ENCODE results near the gene TBC1D22B.
A peak's percentile ranks its signal among the peaks of the same experiment; 100 is the strongest.

The TBC1D22B gene

DNA sequence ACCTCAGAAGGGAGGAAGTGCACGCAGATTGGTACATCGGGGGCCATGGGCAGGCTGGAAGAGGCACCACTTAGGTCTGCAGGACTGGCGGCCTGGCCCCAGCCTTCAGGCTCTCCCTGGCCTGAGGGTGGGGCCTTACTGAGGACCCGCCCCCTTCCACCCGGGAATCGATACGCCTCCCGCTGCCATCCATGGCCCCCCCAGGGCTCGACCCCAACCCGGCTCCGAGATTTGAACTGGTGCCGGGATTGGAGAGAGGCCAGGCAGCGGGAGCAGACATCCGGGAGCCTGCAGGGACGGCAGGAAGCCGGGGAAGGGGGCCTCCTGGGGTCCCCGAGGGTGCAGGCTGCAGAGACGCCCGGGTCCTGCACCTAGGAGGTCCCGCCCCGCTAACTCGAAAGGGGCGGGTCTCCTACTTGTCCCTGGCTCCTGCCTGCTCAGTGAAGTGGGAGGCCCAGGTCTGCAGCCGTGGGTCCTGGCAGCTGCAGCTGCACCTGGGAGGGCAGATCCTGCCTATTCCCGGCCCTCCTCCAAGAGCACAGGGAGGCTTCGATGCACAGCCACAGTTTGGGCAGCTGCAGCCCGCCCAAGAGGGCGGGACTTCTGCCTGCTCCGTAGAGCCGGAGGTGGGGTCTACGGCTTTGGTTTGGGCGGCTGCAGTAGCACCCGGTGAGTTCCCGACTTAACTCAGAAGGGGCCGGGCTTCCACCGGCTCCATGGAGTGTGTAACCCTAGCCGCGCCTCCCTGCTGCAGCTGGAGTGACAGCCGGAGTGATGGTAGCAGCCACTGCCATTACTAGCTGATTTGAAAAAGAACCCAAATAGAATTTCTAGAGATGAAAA, 35.2 kb upstream of the TBC1D22B start:
- DNase-seq (ENCODE audit: low spot score) (peak; percentile 92), ATAC-seq (ENCODE audit: low read depth) (peak; percentile 96)
- H3K9me3 ChIP-seq (ENCODE audit: severe bottlenecking) = no peaks in the 10 kb centered on the region
- H3K4me1 ChIP-seq (ENCODE audit: insufficient read depth, poor library complexity, severe bottlenecking) = no peaks in the 10 kb centered on the region
- H3K27ac ChIP-seq (ENCODE audit: poor library complexity, severe bottlenecking) = peak overlapping the region; percentile 6
- H3K36me3 ChIP-seq (ENCODE audit: low read depth) = no peaks in the 10 kb centered on the region
- H3K27me3 ChIP-seq (ENCODE audit: insufficient read depth, poor library complexity, severe bottlenecking) = no peaks in the 10 kb centered on the region
- H3K4me3 ChIP-seq (ENCODE audit: severe bottlenecking) = peak overlapping the region; percentile 36
- TF ChIP-seq CTCF (IDR thresholded peaks at IDR 0.05; ENCODE audit: poor library complexity, severe bottlenecking) = no peak

GRCh38 chr6:37222992-37223391, 34.6 kb upstream of the TBC1D22B start:
- Histone ChIP-seq H3K4me1 (ENCODE audit: insufficient read depth, poor library complexity, severe bottlenecking) (no peaks in the 10 kb centered on the region), H3K27ac (ENCODE audit: poor library complexity, severe bottlenecking) (peak overlapping the region; percentile 6), H3K4me3 (ENCODE audit: severe bottlenecking) (peak overlapping the region; percentile 36), H3K36me3 (ENCODE audit: low read depth) (no peaks in the 10 kb centered on the region), H3K27me3 (ENCODE audit: insufficient read depth, poor library complexity, severe bottlenecking) (no peaks in the 10 kb centered on the region), H3K9me3 (ENCODE audit: severe bottlenecking) (no peaks in the 10 kb centered on the region)
- ATAC-seq (ENCODE audit: low read depth) (no peak), DNase-seq (ENCODE audit: low spot score) (no peak)
- TF ChIP-seq CTCF (IDR thresholded peaks at IDR 0.05; ENCODE audit: poor library complexity, severe bottlenecking) = no peak

DNA sequence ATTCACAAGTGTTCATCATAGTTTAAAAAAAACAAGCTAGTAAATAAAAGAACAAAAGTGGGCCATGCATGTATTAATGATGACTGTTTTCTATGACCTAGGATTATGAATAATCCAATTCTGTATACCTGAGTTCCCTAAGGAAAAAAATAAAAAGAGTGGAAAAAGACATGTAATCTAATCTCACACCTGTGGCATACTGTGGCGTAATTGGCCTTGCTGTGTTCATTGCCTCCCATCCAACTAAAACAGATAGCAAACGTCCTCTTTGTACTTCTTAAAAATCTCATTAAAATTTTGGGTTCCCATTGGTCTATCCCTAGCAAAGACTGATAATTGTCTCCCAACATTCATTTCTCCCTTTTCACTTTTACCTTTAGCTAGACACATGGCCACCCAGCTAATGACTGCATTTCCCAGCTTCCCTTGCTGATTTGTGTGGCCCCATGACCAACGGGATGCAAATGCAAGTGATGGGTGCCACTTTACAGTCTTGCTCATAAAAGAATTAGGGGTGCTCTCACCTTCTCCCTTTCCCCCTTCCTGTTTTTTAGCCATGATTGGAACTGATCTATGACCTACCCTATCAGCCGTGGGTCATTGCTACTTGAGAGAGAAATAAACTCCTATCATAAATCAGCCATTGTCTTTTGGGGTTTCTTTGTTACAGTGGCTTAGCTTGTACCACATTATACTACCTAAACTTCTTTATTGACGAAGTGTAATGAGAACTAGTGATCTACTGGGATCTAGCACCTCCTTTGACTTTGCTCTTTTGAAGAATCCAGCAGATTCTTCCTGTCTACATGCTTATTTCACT, 32.0 kb upstream of the TBC1D22B start:
- no peaks in the 10 kb centered on the region for H3K9me3 ChIP-seq (ENCODE audit: severe bottlenecking)
- H3K4me3 ChIP-seq (ENCODE audit: severe bottlenecking) = no peak overlapping the region
- no peaks in the 10 kb centered on the region for H3K27me3 ChIP-seq (ENCODE audit: insufficient read depth, poor library complexity, severe bottlenecking)
- no peaks in the 10 kb centered on the region for H3K36me3 ChIP-seq (ENCODE audit: low read depth)
- ATAC-seq (ENCODE audit: low read depth) (no peak), DNase-seq (ENCODE audit: low spot score) (no peak)
- TF ChIP-seq CTCF (IDR thresholded peaks at IDR 0.05; ENCODE audit: poor library complexity, severe bottlenecking) = no peak
- H3K4me1 ChIP-seq (ENCODE audit: insufficient read depth, poor library complexity, severe bottlenecking) = no peaks in the 10 kb centered on the region
- no peak overlapping the region for H3K27ac ChIP-seq (ENCODE audit: poor library complexity, severe bottlenecking)

GRCh38 chr6:37230104-37230503, 27.5 kb upstream of the TBC1D22B start:
- no peaks in the 10 kb centered on the region for H3K36me3 ChIP-seq (ENCODE audit: low read depth)
- no peaks in the 10 kb centered on the region for H3K4me1 ChIP-seq (ENCODE audit: insufficient read depth, poor library complexity, severe bottlenecking)
- no peak overlapping the region for H3K27ac ChIP-seq (ENCODE audit: poor library complexity, severe bottlenecking)
- no peak for DNase-seq (ENCODE audit: low spot score)
- no peak for TF ChIP-seq CTCF (IDR thresholded peaks at IDR 0.05; ENCODE audit: poor library complexity, severe bottlenecking)
- H3K4me3 ChIP-seq (ENCODE audit: severe bottlenecking) = no peak overlapping the region
- no peak for ATAC-seq (ENCODE audit: low read depth)
- no peaks in the 10 kb centered on the region for H3K9me3 ChIP-seq (ENCODE audit: severe bottlenecking)
- H3K27me3 ChIP-seq (ENCODE audit: insufficient read depth, poor library complexity, severe bottlenecking) = no peaks in the 10 kb centered on the region
